ENCODE results near the gene GPR15.

Gene GPR15

DNA sequence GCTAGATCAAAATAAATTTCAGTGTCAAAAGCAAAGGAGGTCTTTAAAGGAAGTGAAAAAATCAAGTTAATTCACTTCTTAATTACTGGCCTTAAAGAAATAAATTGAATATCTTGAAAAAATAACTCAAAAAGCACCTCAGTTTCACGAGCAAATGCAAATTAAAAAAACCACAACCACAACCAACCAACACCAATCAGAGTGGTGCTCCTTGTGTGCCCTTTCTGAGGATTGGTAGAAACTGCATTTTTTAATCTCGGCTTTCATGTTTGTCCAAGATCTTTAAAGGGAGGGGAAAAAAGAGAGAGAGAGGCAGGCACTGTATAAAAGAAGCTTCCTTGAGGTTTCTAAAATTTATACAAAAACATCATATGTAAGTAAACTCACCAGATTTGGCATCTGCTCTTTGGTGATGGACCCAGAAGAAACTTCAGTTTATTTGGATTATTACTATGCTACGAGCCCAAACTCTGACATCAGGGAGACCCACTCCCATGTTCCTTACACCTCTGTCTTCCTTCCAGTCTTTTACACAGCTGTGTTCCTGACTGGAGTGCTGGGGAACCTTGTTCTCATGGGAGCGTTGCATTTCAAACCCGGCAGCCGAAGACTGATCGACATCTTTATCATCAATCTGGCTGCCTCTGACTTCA lies at the start of gene GPR15:
TSS of gene GPR15 (plus strand) at position 357 of the 653 bp plus-strand sequence. CDS start at position 413, 56 bp downstream.
- no peak for DNase-seq

DNA sequence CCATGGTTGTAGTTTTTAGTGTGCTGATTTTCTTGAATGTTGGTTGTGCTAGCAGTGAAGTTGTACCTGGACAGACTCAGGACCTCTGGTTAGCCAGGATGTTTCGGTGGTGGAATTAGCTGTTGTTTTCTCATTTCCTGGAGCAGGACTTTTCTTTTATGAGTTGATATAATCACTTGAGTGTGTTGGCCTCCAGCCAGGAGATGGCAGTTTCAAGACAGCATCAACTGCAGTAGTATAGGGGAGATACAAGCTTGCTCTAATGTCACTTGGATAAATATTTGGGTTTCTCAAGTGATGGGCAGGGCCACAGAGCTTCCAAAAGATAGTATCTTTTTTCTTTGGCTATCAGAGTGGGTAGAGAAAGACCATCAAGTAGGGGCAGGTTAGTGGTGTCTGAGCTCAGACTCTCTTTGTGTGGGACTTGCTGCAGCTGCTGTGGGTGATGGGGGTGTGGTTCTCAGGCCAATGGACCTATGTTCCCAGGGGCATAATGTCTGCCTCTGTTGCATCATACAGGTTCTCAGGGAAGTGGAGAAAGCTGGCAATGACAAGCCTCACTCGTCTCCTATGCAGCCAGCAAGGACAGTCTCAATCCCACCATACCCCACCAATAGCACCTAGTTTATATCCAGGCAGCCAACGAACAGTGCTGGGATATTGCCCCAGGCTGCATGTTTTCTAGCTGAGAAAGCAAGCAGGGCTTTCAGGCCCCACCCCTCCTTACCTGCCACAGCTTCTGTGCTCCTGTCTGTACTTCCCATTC lies 48.9 kb upstream of the GPR15 start:
- DNase-seq, result no peak

DNA sequence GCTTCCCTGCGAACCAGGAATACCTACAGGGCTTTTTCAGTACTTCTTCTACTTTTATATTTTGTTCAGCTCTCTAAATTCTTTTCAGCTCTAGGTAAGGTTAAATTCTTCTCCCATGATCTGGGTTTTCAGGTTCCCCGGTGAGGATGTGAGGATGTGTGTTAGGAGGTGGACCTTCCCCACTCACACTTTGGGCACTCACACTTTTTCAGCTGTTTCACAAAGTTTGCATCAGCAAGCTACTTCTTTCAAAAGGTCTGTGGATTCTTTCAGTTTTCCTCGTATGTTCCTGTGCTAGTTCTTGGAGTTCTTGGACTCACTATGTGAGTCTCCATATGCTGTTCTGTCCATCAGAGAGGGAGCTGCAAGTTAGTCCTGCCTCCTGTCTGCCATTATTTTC lies 48.2 kb upstream of the GPR15 start:
- no peak for DNase-seq

DNA sequence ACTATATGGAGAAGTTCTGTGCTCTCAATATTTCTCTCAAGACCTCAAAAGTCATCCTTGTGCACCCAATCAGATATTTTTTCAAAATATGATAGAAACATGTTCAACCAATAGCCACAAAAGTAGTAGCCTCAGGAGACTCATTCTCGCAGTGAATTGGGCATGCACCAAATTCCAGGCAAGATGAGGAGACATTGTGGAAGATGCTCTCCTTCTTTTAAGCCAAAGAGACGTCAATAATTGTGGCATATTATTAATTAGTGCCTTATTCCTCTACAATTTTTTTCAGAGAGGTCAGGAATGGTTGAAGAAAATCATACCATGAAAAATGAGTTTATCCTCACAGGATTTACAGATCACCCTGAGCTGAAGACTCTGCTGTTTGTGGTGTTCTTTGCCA lies 34.4 kb upstream of the GPR15 start, which contains the start of gene OR5K2:
TSS of gene OR5K2 (plus strand) at position 301 of the 400 bp plus-strand sequence. CDS start at position 301, 0 bp downstream.
- no peak for DNase-seq

DNA sequence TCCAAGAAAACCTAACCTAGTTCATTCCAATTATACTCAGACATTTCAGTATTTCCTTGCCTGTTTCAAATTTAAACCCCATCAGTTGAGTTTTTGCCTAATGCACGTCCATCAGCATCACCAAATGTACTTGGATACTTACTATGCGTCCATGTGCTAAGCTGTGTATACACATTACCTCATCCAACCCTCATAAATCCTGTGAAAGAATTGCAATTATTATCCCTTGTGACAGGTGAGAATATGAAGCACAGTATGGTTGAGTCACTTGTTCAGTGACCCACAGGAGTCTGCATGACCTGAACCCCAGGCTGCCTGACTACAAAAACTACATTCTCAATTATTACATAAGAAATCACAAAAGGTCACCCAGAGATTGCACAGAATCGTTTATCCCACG lies 31.8 kb upstream of the GPR15 start:
- DNase-seq, result no peak

DNA sequence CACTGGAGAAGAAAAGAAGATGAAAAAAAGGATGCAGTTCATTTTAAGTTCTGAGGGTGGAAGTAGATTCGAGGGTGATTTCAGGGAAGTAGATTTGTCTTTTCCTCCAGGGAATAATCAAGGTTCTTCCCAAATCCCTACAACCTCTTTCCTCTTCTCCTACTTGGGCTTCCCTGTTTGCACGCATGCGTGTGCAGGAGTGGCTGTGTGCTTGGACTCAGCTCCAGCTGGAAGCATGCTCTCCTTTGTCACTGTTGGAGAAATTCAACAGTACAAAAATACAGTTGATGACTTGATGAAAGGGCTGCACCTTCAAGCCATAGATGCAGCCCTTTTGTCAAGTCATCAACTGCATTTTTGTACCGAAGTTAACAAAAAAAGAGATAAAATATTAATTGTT lies 30.5 kb upstream of the GPR15 start:
- DNase-seq, result no peak

DNA sequence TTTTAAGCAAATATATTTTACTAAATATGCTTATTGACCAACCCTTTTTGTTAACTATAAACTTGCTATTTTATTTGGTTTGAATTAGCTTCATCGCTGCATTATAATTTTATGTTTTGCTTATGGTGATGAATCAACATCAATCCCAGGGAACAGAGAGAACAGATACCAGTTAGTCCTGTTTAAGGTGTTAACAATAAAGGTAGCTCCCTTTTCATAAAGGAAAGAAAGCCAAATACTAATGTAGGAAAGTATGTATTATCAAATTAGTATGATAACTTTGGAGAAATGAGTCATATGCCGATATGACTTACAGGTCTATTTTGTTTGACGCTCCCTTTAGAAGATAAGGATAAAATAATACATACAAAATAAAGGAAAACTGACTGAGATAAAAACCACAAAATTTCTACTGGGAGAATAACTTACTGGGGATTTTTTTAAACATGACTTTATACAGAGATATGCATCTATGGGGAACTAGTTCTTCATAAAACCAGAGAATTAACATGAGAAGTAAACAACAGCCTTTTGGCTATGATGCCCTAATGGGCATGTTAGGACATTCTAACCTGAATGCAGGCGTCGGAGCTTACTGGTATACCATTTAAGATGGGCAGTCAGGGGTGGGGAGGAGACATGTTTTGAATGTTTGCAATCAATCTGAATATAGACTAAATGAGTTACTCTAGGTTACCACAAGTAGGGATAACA lies 29.8 kb upstream of the GPR15 start:
- DNase-seq, result no peak

DNA sequence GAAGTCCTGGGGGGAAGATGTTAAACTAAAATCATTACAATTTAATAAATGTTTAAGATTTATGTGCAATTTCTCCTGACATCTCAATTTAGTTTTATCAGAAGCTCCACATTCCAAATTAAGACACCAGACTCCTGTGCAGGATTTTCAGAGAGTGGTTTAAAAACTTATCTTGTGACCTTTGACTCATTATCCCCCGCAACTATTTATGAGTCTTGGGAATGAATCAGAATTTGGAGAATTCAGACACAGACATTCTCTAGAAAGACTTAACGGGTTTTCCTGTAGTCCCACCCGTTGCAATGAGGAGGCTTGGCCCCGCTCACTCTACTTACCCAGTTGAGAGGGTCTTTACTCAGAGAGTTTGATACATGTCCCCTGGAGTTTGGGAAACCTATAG lies 27.2 kb upstream of the GPR15 start:
- DNase-seq, result no peak

DNA sequence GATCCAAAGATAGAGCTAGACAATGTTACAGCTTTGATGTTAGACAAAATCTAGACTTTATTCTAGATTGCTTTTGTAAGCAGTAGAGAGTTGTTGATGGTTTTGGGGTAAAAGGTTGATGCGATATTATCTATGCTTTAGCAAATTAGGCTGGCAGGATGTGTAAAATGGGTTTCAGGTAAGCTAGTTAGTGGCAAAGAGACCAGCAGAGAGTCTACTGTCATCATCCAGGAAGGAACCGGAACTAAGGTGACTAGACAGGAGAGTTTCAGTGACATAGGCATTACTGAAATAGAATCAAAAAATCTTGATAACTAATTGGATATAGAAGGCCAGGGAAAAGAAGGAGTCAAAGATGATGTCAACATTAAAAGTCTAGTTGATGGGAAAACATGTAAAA lies 23.2 kb upstream of the GPR15 start:
- no peak for DNase-seq

DNA sequence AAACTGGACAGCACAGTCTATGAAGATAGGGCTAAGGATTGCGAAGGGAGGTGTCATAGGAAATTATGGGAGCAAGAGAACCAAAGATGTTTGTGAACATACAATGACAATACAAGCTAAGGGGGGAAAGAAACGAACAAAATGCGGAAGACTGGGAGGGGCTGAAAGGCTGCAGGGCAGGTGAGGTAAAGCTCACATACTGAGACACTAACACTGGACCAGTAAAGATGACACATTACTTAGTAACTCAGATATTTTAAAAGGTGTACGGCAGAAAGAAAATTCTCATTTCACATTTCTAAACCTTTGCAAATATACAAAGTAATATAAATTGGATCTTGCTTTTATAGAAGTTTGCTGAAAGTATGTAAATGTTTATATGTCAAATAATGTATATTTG lies 19.2 kb upstream of the GPR15 start:
- DNase-seq, result no peak

DNA sequence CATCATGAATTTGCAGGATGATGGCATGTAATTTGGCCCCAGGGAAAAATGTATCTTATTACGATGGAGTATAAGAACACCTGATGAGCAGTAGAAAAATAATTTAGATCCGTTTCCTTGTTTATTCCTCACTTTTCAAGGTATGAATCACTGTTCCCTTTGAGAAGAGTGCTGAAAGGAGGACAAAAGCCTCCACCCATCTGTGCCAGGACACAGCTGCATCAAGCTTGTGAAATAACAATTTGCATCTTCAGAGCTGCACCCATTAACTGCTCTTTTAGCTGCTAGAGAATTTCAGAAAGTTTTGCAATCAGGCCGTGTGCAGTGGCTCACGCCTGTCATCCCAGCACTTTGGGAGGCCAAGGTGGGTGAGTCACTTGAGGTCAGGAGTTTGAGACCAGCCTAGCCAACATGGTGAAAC lies 18.7 kb upstream of the GPR15 start:
- no peak for DNase-seq

DNA sequence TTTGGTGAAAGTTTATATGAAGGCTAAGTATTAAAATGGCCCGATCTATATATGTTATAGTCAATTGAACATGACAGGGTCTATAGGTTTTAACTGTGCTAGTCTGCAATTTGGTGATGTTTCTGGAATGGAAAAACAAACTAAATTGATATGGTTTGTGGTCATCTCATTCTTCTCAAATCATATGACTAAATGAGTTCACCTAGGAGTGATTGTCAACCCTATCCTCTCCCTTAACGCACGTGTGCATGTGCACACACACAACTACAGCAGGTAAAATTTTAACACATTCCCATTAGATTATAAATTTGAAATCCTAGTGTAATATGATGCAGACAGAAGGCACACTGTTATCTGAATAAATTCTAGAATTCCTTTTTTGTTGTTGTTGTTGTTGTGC lies 18.0 kb upstream of the GPR15 start:
- DNase-seq, result no peak

DNA sequence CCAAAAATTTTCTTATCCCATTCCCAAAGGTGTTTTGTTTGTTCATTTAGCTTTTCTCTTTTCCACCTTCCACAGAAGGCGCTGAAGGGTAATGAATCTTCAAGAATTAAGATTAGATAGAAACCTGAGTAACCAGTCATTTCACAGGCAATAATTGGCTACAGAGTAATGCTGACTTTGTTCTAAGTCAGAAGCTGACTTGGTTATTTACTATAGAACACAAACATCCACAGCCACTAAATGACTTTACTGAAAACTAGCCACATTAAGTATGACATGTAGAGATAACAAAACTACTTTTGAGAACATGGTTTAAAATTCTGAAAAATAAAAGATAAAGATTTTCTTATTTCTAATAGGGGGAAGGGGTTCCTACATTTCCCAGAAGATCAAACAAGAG lies 16.8 kb upstream of the GPR15 start:
- DNase-seq, result no peak

DNA sequence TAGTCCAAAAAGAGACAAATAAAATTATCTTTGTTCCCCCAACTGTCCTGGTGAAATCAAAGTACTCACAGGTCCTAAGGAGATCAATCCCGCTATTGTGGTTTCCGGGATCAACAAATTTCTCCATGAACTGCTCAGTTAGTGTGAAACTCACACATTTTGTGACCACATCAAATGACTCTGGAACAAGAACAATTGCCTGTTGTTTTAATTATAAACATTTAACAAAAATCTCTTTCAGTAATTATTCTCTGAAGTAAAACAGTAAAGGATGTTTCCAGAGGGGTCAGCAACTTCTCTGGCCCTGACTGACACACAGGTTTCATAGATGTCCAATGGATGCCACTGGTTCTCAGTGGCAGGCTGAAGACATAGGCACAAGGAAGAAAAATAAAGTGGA lies 13.0 kb upstream of the GPR15 start:
- no peak for DNase-seq

DNA sequence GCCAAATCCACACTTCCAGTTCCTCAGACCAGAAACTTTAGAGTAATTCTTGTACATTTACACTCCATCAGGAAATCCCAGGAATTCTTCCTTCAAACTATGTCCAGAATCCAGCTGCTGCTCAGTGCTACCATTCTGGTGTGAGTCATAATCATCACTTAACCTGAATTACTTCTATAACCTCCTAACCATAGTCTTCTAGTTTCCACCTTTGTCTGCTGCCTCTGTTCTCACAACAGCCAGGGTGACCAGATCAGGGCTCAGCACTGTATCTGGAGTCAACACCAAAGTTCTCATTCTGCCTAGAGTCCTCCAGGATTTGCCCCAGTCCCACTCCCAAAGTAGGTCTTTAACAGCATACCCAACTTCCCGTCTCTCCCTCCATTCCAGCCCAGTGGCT lies 12.4 kb upstream of the GPR15 start:
- DNase-seq, result no peak

DNA sequence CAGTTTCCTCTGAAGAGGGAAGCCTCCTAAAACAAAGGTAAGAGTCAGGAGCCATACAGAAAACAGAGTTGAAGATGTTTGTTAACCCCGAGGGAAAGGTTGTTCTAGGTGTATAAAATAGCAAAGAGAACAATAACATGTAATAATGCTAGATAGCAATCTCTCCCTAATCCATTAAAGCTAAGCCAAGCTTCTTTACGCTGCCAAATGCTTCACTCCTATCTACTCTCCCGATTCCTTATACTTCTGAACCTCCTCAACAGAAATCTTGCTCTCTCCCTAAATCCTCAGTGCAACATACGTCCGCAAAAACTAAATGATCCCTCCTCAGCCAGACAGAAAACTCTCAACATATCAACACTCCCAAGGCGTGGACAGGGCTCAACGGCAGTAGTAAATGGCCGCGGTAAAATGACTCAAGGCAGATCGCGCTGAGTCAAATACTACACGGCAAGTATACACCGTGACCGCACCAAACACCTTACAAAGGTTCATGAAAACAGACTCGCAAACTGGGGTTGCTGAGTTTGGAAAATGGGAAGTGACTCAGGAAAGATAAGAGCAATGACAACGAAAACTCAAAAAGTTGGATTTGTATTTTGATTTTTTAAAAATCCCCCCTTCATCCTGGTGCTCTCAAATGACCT lies 9.8 kb upstream of the GPR15 start:
- no peak for DNase-seq

DNA sequence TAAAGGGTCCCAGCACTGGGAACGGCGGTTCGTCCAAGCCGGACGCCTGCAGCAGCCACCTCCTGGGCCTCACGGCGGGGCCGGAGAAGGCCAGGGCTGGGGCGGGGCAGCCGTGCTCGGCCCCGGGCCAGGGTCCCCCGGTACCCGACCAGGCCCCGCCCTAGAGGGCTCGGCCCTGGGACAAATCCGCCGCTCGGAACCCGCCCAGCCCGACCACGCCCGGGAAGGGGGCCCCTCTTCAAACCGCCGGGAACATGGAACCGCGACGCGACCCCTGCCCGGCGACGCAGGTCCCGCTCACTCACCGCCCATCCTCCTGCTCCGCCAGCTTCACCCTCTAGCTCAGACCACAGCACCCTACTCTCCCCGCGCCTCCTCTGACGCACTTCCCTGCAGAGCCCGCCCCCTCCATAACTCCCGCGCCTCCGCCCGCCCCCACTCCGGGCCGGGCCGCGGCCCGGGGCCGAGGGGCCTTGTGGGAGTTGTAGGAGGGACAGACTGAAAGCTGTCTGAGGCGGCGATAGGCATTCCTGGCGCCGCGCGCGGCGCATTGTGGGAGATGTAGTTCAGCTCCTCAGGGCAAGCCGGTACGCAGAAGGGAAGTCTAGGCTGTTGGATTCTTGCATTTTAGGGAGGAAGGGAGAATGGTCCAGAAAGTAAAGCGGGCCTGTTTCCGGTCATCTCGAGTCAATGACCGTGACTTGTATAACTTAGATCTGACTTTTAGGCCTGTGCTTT lies 9.1 kb upstream of the GPR15 start, which contains the start of gene CLDND1:
TSS of gene CLDND1 (minus strand) at position 359 of the 738 bp plus-strand sequence. CDS start 1,478 bp downstream, outside the sequence.
- DNase-seq, result peak; percentile 61

DNA sequence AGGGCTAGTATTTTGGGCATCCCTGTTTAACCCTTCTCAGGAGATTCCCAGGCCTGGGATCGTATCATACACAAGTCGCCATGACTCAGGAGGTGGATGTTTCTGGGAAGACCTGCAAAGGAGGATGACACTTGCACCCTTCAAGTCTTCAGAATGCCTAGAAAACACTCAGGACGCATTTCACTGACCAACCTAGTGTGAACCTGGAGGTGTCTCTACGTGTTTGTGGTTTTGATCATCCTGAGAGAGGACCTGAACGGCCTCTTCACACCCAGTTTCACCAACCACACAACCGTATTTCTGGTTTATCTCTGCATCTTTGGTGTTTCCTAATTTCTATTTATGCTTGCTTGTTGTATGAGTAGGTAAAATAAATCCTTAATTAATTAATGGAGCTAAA lies 6.3 kb upstream of the GPR15 start:
- no peak for DNase-seq

DNA sequence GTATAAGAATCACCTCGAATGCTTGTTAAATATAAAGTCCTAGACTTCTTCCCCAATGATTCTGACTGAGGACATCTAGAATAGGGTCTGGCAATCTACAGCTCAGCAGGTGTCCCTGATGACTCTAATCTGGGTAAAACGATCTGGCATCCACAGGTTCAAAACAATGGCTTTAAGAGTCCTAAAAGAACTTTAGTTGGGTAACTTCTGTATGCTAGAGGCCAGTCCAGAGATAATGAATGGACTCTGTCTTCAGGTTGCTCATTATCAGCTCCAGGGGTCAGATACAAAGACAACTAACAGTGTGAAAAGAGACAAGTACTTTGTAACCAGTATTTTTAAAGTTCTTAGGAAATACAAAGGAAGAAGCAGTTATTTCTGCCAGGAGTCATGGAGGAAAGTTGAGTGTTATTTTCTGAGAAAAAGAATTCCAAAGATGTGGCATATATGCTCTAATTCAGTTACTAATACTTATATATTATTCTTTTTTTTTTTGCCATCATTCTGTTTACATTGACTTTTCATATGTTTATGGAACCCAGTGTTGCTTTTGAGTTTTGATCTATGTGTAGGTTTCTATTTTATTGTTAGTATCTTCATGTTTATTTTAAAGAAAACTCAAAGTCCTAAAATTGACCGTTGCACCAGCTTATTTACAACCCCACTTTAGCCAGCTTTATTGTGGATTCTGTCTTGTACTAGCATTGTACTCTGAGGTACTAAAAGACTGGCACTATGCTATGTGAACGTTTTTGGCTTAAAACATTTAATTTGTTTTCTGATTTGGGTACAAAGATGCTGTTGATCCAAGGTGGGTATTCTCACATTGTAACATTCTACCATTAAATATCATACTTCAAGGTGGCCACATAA lies 3.1 kb upstream of the GPR15 start:
- DNase-seq, result no peak

DNA sequence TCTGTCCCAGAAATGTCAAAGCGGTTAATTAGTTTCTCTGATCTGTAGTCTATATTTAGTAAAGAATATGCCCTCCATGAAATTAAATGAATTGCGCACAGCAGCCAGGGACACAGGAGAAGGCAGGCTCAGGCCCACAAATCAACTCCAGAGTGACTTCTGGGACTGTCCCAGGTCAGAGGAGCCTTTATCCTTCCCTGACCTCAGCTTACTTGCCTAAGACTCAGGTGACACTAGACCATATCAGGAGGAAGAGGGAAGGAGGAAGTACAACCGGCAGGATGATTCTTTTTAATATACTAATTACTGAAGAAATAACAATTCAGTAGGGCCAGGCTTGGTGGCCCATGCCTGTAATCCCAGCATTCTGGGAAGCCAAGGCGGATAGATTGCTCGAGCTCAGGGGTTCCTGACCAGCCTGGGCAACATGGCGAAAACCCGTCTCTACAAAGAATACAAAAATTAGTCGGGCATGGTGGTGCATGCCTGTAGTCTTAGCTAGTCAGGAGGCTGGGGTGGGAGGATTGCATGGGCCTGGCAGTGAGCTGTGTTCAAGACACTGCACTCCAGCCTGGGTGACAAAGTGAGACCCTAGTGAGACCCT lies 1.8 kb upstream of the GPR15 start:
- no peak for DNase-seq

DNA sequence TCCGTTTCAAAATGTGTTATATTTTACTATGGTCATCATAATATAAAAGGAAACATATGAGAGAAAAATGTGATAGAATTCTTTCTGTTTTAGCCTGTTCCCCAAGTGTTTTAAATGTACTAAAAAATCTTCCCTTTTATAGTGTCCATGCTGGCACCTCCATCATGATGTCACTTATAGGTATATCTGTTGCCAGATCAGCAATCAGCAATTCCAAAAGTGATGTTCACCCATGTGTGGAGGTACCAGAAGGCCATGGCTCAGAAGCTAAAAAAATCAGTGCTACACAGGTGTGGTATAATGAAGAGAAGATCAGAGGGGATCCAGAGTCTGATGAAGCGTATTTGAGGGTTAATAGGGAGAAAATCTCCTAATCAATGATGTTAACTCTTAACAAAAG lies 1.1 kb upstream of the GPR15 start:
- no peak for DNase-seq
